ENCODE results near the gene ZFAND5.
A peak's percentile ranks its signal among the peaks of the same experiment; 100 is the strongest.

ZFAND5 gene

GRCh38 chr9:72384710-72385485 is 19.9 kb upstream of the ZFAND5 start:
- in situ Hi-C loops (cut with HindIII; ENCODE audit: low sequenced_read_pairs): loop anchor here (5.0 to 25.0 kb wide), 2 partner anchors 52 to 202 kb away; no protein-coding TSS in a partner anchor
- no peak overlapping the region for H3K4me3 ChIP-seq (ENCODE audit: low read depth, low read length)
- TF ChIP-seq CTCF (IDR thresholded peaks at IDR 0.05; ENCODE audit: low read depth, low read length, missing control alignments): no peak
- no peak for DNase-seq (ENCODE audit: low read depth)

GRCh38 chr9:72383978-72384709 is 19.1 kb upstream of the ZFAND5 start:
- DNase-seq (ENCODE audit: low read depth): peak; percentile 86
- no peak overlapping the region for H3K4me3 ChIP-seq (ENCODE audit: low read depth, low read length)
- in situ Hi-C loops (cut with HindIII; ENCODE audit: low sequenced_read_pairs): loop anchor here (25.0 kb wide), 1 partner anchor 203 kb away; no protein-coding TSS in a partner anchor
- TF ChIP-seq CTCF (IDR thresholded peaks at IDR 0.05; ENCODE audit: low read depth, low read length, missing control alignments): no peak

GRCh38 chr9:72382405-72382804 is 17.4 kb upstream of the ZFAND5 start:
- in situ Hi-C loops (cut with HindIII; ENCODE audit: low sequenced_read_pairs): loop anchor here (25.0 kb wide), 1 partner anchor 205 kb away; no protein-coding TSS in a partner anchor
- H3K4me3 ChIP-seq (ENCODE audit: low read depth, low read length): no peak overlapping the region
- DNase-seq (ENCODE audit: low read depth): no peak
- TF ChIP-seq CTCF (IDR thresholded peaks at IDR 0.05; ENCODE audit: low read depth, low read length, missing control alignments): no peak

- in situ Hi-C loops (cut with HindIII; ENCODE audit: low sequenced_read_pairs): loop anchor here (10.0 to 25.0 kb wide), 2 partner anchors 108 to 210 kb away; no protein-coding TSS in a partner anchor
- no peak for TF ChIP-seq CTCF (IDR thresholded peaks at IDR 0.05; ENCODE audit: low read depth, low read length, missing control alignments)
- H3K4me3 ChIP-seq (ENCODE audit: low read depth, low read length): no peak overlapping the region
- no peak for DNase-seq (ENCODE audit: low read depth)
These were observed 12.0 kb upstream of the ZFAND5 start for GRCh38 chr9:72377041-72377440.

- in situ Hi-C loops (cut with HindIII; ENCODE audit: low sequenced_read_pairs): loop anchor here (10.0 kb wide), 1 partner anchor 114 kb away; no protein-coding TSS in a partner anchor
- DNase-seq (ENCODE audit: low read depth): no peak
- H3K4me3 ChIP-seq (ENCODE audit: low read depth, low read length): no peak overlapping the region
- no peak for TF ChIP-seq CTCF (IDR thresholded peaks at IDR 0.05; ENCODE audit: low read depth, low read length, missing control alignments)
These were observed 6.1 kb upstream of the ZFAND5 start for GRCh38 chr9:72371151-72371550.

- H3K4me3 ChIP-seq (ENCODE audit: low read depth, low read length): peak overlapping the region; percentile 85
- peak; percentile 71 for DNase-seq (ENCODE audit: low read depth)
- TF ChIP-seq CTCF (IDR thresholded peaks at IDR 0.05; ENCODE audit: low read depth, low read length, missing control alignments): no peak
- in situ Hi-C loops (cut with HindIII; ENCODE audit: low sequenced_read_pairs): no loop called here
These were observed 683 bp upstream of the ZFAND5 start for GRCh38 chr9:72365525-72366256.
